ENCODE results near the gene CAB39.

DNA sequence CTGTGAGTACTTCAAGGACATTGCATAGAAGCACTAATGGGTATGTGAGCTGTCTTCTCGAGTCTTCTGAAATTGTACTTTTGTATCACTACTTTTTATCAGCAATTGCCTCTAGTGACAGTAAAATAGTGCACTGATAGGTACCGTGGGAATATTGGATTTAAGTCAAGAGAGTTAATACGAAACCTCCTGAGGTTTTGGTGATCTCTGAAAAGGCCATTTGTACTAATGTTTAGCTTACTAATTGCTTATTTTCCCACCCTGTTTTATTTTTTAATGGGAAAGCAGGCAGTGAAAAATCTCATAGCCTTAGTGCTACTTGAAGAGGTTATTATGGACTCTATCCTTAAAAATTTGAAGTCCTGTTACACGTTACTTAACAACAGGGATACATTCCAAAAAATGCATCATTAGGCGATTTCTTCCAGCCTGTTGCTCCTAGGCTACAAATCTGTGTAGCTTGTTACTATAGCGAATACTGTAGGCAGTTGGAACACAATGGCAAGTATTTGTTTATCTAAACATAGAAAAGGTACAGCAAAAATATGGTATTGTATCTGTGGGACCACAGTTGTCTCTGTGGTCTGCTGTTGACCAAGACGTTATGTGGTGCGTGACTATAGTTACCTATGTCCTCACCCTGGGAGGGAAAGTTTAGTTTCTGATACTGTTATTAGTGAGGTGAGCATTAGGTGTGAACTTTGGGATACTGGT is 65.9 kb downstream of the CAB39 start:
- no peak for TF ChIP-seq CTCF (IDR thresholded peaks at IDR 0.05; ENCODE audit: extremely low read depth in 1 of 2, insufficient read depth in 1 of 2, low read depth in 1 of 2, low read length in 2 of 2)
- no peak for TF ChIP-seq POLR2A (IDR thresholded peaks at IDR 0.05; ENCODE audit: low read depth, low read length)
- TF ChIP-seq MAX (IDR thresholded peaks at IDR 0.05; ENCODE audit: insufficient read depth, insufficient read length): no peak
- TF ChIP-seq POLR2AphosphoS5 (IDR thresholded peaks at IDR 0.05; ENCODE audit: insufficient read depth, low read depth, low read length): no peak
- no peak for TF ChIP-seq GATA2 (IDR thresholded peaks at IDR 0.05; ENCODE audit: insufficient read depth, insufficient read length, low read depth, low read length)
- TF ChIP-seq FOS (IDR thresholded peaks at IDR 0.05; ENCODE audit: borderline replicate concordance, insufficient read depth, low read length): no peak
- TF ChIP-seq EZH2 (IDR thresholded peaks at IDR 0.05; ENCODE audit: borderline replicate concordance, low read depth, low read length, severe bottlenecking): no peak
- no peak for TF ChIP-seq MYC (IDR thresholded peaks at IDR 0.05; ENCODE audit: low read depth, low read length)

All from endothelial cell of umbilical vein (primary cell).